HepG2 (cell line): ENCODE results near the gene CADM1. TPM values are rescaled to one million over a fixed set of nuclear protein-coding genes. Genes with fewer than 3 reads are reported as not detected.
A peak's percentile ranks its signal among the peaks of the same experiment; 100 is the strongest.

ENCODE experiments used
- ATF1 ChIP-seq: IDR thresholded peaks from 2 replicates; pipeline ENCODE4 v1.6.1; 2016; ENCODE audit warnings: mild to moderate bottlenecking, control low read depth
- JUND ChIP-seq: sonication (generic); formaldehyde crosslinking; IDR thresholded peaks from 2 replicates; pipeline ENCODE4 v1.8.0; 2022; ENCODE audit warnings: mild to moderate bottlenecking, missing genetic modification reagents
- KDM5B ChIP-seq: sonication (generic); formaldehyde crosslinking; IDR thresholded peaks from 2 replicates; pipeline ENCODE4 v1.4.0; 2020; ENCODE audit warnings: missing genetic modification reagents, mild to moderate bottlenecking, borderline replicate concordance
- MTF1 ChIP-seq: sonication (generic); formaldehyde crosslinking; IDR thresholded peaks from 2 replicates; pipeline ENCODE4 v1.5.0; 2020; ENCODE audit warnings: missing genetic modification reagents
- PAF1 ChIP-seq: IDR thresholded peaks from 2 replicates; pipeline ENCODE4 v1.6.1; 2016; ENCODE audit warnings: missing genetic modification reagents, missing compliant biosample characterization
- PHF21A ChIP-seq: sonication (generic); formaldehyde crosslinking; IDR thresholded peaks from 2 replicates; pipeline ENCODE4 v1.5.0; 2020; ENCODE audit warnings: mild to moderate bottlenecking, missing genetic modification reagents
- POLR2G ChIP-seq: fragments of 200-400 bp; formaldehyde crosslinking; IDR thresholded peaks from 2 replicates; pipeline ENCODE4 v1.6.1; 2018; ENCODE audit warnings: mild to moderate bottlenecking, low read depth, low read length, moderate library complexity
- SOX5 ChIP-seq: IDR thresholded peaks from 2 replicates; pipeline ENCODE4 v1.6.1; 2016; ENCODE audit warnings: borderline replicate concordance
- TARDBP ChIP-seq: sonication (generic); formaldehyde crosslinking; IDR thresholded peaks from 2 replicates; pipeline ENCODE4 v1.8.0; 2022; ENCODE audit warnings: mild to moderate bottlenecking, missing genetic modification reagents
- TCF7L2 ChIP-seq: IDR thresholded peaks from 2 replicates; pipeline ENCODE4 v1.6.1; 2011; ENCODE audit warnings: mild to moderate bottlenecking, low read depth, low read length, moderate library complexity
- ZBTB42 ChIP-seq: sonication (generic); formaldehyde crosslinking; IDR thresholded peaks from 2 replicates; pipeline ENCODE4 v1.5.0; 2020; ENCODE audit warnings: mild to moderate bottlenecking, missing genetic modification reagents
- ZNF124 ChIP-seq: sonication (generic); formaldehyde crosslinking; IDR thresholded peaks from 2 replicates; pipeline ENCODE4 v1.4.0; 2020; ENCODE audit warnings: missing genetic modification reagents
- ZNF230 ChIP-seq: sonication (generic); formaldehyde crosslinking; IDR thresholded peaks from 2 replicates; pipeline ENCODE4 v1.4.0; 2020; ENCODE audit warnings: mild to moderate bottlenecking, missing genetic modification reagents
- ZNF251 ChIP-seq: sonication (generic); formaldehyde crosslinking; IDR thresholded peaks from 2 replicates; pipeline ENCODE4 v1.9.0; 2021; ENCODE audit warnings: mild to moderate bottlenecking, missing genetic modification reagents
- ZNF354B ChIP-seq: sonication (generic); formaldehyde crosslinking; IDR thresholded peaks from 2 replicates; pipeline ENCODE4 v1.8.0; 2022; ENCODE audit warnings: mild to moderate bottlenecking, missing genetic modification reagents
- ZSCAN25 ChIP-seq: sonication (generic); formaldehyde crosslinking; IDR thresholded peaks from 2 replicates; pipeline ENCODE4 v1.8.0; 2022; ENCODE audit warnings: mild to moderate bottlenecking, missing genetic modification reagents
- polyA plus RNA-seq, 8 experiments: library from polyadenylated mRNA; depleted of rRNA in 3 of 8; stranded (reverse) in 7 of 8; unstranded in 1 of 8; fragments of >200 nt; fragmentation: Illumina TruSeq in 4 of 8; extraction: Trizol in 4 of 8; gene quantifications; 2 replicates each; pipeline versions ENCODE4 v1.2.1 to v1.2.3, GENCODE V29; 2011 to 2016; ENCODE audit warnings: low read depth in 4 of 8, missing spikeins in 1 of 8, mixed read lengths in 1 of 8; ENCODE audit not compliant: insufficient read depth in 1 of 8
- total RNA-seq, 5 experiments: library from RNA; depleted of rRNA; stranded (reverse); fragments of >200 nt; fragmentation: Illumina TruSeq; extraction: Trizol; gene quantifications; 2 replicates each; pipeline ENCODE4 v1.2.3, GENCODE V29; 2016; ENCODE audit warnings: low read depth in 1 of 5
- TF ChIP-seq, protein P1 (sequence below): sonication (generic); formaldehyde crosslinking; conservative IDR thresholded peaks from 2 replicates; pipeline ENCODE4 v1.8.0; 2022; ENCODE audit warnings: missing genetic modification reagents
- TF ChIP-seq, protein P2 (sequence below): sonication (generic); formaldehyde crosslinking; IDR thresholded peaks from 2 replicates; pipeline ENCODE4 v1.5.1; 2020; ENCODE audit warnings: mild to moderate bottlenecking, missing genetic modification reagents, borderline replicate concordance
- TF ChIP-seq, protein P3 (sequence below): IDR thresholded peaks from 2 replicates; pipeline ENCODE4 v1.6.1; 2016; ENCODE audit warnings: mild to moderate bottlenecking
- TF ChIP-seq, protein P4 (sequence below): sonication (generic); formaldehyde crosslinking; IDR thresholded peaks from 2 replicates; pipeline ENCODE4 v1.8.1; 2022; ENCODE audit warnings: mild to moderate bottlenecking, missing genetic modification reagents
- TF ChIP-seq, protein P5 (sequence below): sonication (generic); formaldehyde crosslinking; IDR thresholded peaks from 2 replicates; pipeline ENCODE4 v1.8.0; 2022; ENCODE audit warnings: mild to moderate bottlenecking, missing genetic modification reagents

CADM1 gene
- total and polyA plus RNA-seq, 2 of the 13 experiments (the other 11 are each of a cell fraction or from before 2014, with no cell fraction given): 71.3 to 122 TPM

DNA sequence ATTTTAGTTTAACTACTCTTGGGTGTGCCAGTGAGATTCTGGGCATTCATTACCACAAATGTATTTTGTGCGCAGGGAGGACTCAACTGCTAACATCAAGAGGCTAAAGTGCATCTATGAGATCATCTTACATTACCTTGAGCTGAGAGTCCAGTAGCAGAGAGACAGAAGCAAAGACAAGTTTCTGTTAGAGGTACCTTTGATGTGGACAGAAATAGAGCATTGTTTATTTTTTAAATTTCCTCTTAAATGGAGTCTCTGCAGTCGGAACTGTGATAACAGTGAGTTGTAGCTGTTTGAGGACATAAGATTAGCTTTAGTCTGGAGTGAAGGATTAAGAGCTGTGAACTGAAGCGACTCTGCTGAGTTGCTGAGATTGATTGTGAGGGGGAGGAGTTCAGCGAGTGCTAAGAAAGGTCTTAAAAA lies 297.0 kb downstream of the CADM1 start (continued):
- TF ChIP-seq, protein P1, sequence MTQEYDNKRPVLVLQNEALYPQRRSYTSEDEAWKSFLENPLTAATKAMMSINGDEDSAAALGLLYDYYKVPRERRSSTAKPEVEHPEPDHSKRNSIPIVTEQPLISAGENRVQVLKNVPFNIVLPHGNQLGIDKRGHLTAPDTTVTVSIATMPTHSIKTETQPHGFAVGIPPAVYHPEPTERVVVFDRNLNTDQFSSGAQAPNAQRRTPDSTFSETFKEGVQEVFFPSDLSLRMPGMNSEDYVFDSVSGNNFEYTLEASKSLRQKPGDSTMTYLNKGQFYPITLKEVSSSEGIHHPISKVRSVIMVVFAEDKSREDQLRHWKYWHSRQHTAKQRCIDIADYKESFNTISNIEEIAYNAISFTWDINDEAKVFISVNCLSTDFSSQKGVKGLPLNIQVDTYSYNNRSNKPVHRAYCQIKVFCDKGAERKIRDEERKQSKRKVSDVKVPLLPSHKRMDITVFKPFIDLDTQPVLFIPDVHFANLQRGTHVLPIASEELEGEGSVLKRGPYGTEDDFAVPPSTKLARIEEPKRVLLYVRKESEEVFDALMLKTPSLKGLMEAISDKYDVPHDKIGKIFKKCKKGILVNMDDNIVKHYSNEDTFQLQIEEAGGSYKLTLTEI (CRISPR knock-in tag): no peak
- TF ChIP-seq, protein P2, sequence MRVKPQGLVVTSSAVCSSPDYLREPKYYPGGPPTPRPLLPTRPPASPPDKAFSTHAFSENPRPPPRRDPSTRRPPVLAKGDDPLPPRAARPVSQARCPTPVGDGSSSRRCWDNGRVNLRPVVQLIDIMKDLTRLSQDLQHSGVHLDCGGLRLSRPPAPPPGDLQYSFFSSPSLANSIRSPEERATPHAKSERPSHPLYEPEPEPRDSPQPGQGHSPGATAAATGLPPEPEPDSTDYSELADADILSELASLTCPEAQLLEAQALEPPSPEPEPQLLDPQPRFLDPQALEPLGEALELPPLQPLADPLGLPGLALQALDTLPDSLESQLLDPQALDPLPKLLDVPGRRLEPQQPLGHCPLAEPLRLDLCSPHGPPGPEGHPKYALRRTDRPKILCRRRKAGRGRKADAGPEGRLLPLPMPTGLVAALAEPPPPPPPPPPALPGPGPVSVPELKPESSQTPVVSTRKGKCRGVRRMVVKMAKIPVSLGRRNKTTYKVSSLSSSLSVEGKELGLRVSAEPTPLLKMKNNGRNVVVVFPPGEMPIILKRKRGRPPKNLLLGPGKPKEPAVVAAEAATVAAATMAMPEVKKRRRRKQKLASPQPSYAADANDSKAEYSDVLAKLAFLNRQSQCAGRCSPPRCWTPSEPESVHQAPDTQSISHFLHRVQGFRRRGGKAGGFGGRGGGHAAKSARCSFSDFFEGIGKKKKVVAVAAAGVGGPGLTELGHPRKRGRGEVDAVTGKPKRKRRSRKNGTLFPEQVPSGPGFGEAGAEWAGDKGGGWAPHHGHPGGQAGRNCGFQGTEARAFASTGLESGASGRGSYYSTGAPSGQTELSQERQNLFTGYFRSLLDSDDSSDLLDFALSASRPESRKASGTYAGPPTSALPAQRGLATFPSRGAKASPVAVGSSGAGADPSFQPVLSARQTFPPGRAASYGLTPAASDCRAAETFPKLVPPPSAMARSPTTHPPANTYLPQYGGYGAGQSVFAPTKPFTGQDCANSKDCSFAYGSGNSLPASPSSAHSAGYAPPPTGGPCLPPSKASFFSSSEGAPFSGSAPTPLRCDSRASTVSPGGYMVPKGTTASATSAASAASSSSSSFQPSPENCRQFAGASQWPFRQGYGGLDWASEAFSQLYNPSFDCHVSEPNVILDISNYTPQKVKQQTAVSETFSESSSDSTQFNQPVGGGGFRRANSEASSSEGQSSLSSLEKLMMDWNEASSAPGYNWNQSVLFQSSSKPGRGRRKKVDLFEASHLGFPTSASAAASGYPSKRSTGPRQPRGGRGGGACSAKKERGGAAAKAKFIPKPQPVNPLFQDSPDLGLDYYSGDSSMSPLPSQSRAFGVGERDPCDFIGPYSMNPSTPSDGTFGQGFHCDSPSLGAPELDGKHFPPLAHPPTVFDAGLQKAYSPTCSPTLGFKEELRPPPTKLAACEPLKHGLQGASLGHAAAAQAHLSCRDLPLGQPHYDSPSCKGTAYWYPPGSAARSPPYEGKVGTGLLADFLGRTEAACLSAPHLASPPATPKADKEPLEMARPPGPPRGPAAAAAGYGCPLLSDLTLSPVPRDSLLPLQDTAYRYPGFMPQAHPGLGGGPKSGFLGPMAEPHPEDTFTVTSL (CRISPR knock-in tag): peak; percentile 47; the same call in 1 of the 2 replicates
- TF ChIP-seq, protein P3, sequence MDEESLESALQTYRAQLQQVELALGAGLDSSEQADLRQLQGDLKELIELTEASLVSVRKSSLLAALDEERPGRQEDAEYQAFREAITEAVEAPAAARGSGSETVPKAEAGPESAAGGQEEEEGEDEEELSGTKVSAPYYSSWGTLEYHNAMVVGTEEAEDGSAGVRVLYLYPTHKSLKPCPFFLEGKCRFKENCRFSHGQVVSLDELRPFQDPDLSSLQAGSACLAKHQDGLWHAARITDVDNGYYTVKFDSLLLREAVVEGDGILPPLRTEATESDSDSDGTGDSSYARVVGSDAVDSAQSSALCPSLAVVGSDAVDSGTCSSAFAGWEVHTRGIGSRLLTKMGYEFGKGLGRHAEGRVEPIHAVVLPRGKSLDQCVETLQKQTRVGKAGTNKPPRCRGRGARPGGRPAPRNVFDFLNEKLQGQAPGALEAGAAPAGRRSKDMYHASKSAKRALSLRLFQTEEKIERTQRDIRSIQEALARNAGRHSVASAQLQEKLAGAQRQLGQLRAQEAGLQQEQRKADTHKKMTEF: peak; percentile 56
- no peak for TF ChIP-seq PAF1
- no peak for TF ChIP-seq KDM5B (CRISPR knock-in tag)
- TF ChIP-seq, protein P4, sequence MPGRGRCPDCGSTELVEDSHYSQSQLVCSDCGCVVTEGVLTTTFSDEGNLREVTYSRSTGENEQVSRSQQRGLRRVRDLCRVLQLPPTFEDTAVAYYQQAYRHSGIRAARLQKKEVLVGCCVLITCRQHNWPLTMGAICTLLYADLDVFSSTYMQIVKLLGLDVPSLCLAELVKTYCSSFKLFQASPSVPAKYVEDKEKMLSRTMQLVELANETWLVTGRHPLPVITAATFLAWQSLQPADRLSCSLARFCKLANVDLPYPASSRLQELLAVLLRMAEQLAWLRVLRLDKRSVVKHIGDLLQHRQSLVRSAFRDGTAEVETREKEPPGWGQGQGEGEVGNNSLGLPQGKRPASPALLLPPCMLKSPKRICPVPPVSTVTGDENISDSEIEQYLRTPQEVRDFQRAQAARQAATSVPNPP: no peak
- TF ChIP-seq TCF7L2: peak; percentile 39
- TF ChIP-seq SOX5 (CRISPR knock-in tag): peak; percentile 73; the same call in 1 of the 2 replicates
- TF ChIP-seq POLR2G: no peak
- TF ChIP-seq ZNF230 (CRISPR knock-in tag): no peak
- no peak for TF ChIP-seq ZBTB42 (CRISPR knock-in tag)
- TF ChIP-seq ZNF124 (CRISPR knock-in tag): no peak
- TF ChIP-seq ZSCAN25 (CRISPR knock-in tag): no peak
- no peak for TF ChIP-seq MTF1 (CRISPR knock-in tag)
- TF ChIP-seq ZNF354B (CRISPR knock-in tag): no peak
- no peak for TF ChIP-seq ZNF251 (CRISPR knock-in tag)
- TF ChIP-seq, protein P5, sequence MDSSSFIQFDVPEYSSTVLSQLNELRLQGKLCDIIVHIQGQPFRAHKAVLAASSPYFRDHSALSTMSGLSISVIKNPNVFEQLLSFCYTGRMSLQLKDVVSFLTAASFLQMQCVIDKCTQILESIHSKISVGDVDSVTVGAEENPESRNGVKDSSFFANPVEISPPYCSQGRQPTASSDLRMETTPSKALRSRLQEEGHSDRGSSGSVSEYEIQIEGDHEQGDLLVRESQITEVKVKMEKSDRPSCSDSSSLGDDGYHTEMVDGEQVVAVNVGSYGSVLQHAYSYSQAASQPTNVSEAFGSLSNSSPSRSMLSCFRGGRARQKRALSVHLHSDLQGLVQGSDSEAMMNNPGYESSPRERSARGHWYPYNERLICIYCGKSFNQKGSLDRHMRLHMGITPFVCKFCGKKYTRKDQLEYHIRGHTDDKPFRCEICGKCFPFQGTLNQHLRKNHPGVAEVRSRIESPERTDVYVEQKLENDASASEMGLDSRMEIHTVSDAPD (CRISPR knock-in tag): no peak
- TF ChIP-seq TARDBP (CRISPR knock-in tag): no peak
- 0 out of 2 replicates have a peak, but pooled peaks have one; percentile 26 for TF ChIP-seq ATF1 (CRISPR knock-in tag)
- no peak for TF ChIP-seq PHF21A (CRISPR knock-in tag)
- 0 out of 2 replicates have a peak, but pooled peaks have one; percentile 26 for TF ChIP-seq JUND (CRISPR knock-in tag)
